ENCODE data around the gene PAPSS1.
A peak's percentile ranks its signal among the peaks of the same experiment; 100 is the strongest.
"Not testable (repeated sequence)": the region's sequence is repeated elsewhere in the genome, so short reads cannot be mapped to it uniquely, and the experiment has no call there.

The PAPSS1 gene

DNA sequence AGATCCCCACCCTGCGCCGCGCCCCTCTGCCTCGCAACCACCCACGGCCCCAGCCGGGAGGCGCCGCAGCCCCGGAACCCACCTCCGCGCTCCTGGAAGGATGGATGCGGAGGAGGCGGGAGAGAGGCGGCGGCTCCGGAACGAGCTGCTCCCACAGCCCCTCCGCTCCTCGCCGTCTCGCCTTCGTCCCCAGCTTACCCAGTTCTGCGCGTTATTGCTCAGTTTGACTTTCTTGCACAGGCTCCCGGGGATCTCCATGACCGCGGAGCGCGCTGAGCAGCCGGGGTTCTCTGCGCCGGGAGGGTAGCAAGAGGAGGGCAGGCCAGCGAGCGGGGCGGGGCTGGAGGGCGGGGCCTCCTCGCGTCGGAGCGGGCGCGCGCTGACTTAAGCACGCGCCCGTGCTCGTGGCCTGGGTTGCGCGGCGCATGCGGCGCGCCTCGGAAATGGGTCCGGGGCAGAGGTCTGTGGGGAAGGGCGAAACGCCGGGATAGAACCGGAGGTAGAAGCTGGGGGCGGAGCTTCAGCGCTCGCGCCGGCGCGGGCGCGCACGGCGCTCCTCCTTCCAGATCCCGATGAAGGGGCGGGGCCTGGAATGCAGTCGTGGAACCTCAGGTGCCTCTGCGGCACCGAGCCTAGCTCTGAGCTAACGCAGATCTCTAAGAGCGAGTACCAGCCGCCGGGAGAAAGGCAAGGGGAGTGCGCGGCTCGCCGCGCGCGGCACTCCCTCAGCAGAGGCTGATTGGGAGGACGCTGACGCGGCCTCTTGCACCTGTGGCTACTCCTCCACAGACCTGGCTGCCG lies at the start of gene PAPSS1:
Gene PAPSS1 (minus strand): TSS at position 313 of the 801 bp plus-strand sequence. CDS start 55 bp downstream, at position 258.
- peak; percentile 87 to 91 for DNase-seq (ENCODE audit: extremely low read depth in 1 of 2, low read depth in 1 of 2)

DNA sequence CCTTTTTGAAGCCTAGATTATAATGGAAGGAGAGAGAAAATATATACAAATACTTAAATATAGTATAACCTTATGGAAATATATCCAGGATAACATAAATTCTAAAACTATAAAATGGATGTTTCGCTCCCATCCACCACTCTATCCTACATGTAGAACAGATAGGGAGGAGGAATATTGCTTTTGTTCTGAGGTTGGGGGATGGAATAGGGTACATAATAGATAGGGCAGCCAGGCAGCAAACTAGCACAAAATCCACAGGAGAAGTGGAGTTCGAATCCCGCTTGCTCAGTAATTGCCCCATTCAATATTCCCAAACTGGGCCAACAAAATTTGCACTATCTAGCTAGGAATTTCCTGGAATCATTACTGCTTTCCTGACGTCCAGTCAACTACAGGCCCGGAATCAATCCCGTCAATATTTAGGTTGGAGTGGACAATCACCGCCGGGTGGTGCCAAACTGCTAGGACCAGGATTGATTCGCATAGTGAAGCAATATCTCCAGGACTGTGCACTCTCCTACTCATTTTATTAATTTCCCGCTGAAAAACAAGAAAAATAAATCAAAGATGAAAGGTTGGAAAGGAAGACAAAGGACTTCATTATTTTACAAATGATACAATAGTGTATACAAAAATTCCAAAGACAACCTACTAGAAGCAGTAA lies 40.4 kb upstream of the PAPSS1 start:
- DNase-seq (ENCODE audit: extremely low read depth in 1 of 2, low read depth in 1 of 2) = no peak

DNA sequence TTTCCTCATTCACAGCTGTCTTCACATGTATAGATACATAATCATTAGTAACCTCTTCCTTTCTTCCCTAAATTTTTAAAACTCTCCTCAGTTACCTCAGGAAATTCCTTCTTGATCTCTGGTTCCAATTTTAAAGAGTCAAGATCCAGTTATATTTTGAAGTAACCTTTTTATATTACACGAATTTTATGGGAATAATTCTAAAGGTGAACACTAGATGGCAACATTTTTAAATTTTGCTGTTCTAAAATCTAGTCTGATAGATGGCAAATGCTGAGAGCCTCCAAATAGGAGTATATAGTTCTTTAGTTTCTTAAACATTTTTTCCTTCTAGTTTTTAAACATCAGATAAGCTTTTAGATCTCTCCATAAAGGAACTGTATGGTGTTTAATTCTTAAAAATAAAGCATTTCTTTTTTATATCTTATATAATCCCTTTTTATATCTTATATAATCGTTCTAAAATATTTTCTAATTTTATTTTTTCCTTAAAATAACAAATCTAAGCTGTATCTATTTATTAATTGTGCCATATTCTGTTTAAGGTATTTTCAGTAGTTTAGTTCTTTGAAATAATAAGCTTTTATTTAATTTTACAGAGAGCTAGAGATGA lies 37.9 kb upstream of the PAPSS1 start:
- no peak for DNase-seq (ENCODE audit: extremely low read depth in 1 of 2, low read depth in 1 of 2)

DNA sequence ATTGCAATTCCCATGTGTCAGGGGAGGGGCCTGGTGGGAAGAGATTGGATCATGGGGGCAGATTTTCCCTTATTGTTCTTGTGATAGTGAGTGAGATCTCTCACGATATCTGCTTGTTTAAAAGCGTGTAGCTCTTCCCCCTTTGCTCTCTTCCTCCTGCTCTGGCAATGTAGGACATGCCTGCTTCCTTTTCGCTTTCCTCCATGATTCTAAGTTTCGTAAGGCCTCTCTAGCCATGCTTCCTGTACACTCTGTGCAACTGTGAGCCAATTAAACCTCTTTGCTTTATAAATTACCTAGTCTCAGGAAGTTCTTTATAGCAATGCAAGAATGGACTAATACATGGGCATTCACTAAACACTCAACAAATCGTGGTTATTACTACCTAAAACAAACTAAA lies 37.2 kb upstream of the PAPSS1 start:
- DNase-seq (ENCODE audit: extremely low read depth in 1 of 2, low read depth in 1 of 2) = no peak

DNA sequence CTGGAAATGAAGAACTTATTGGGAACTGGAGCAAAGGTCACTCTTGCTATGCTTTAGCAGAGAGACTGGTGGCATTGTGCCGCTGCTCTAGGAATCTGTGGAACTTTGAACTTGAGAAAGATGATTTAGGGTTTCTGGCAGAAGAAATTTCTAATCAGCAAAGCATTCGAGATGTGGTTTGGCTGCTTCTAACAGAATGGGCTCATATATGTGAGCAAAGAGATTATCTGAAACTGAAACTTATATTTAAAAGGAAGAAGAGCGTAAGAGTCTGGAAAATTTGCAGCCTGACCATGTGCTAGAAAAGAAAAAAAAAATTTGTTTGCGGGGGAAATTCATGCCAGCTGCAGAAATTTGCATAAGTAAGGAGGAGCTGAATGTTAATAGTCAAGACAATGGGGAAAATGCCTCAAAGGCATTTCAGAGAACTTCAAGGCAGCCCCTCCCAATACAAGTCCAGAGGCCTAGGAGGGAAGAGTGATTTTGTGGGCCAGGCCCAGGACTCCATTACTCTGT lies 35.9 kb upstream of the PAPSS1 start:
- no peak for DNase-seq (ENCODE audit: extremely low read depth in 1 of 2, low read depth in 1 of 2)

DNA sequence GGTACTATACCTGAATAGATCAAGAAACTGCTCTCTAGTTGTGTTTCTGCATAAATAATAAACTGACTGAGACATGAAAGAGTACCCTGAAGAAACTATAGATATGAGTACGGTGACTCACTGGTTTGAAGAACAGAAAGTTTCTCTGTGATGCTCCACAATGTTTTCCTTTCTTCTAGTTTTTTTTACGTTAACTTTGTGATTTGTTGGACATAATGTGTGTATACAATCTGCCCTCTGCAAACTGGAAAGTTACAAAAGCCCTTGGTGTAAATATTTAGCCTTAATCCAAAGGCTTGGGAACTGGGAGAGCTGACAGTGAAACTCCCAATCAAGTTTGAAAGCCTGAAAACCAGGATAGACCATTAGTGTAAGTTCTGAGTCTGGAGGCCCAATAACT lies 31.6 kb upstream of the PAPSS1 start:
- DNase-seq (ENCODE audit: extremely low read depth in 1 of 2, low read depth in 1 of 2) = no peak

DNA sequence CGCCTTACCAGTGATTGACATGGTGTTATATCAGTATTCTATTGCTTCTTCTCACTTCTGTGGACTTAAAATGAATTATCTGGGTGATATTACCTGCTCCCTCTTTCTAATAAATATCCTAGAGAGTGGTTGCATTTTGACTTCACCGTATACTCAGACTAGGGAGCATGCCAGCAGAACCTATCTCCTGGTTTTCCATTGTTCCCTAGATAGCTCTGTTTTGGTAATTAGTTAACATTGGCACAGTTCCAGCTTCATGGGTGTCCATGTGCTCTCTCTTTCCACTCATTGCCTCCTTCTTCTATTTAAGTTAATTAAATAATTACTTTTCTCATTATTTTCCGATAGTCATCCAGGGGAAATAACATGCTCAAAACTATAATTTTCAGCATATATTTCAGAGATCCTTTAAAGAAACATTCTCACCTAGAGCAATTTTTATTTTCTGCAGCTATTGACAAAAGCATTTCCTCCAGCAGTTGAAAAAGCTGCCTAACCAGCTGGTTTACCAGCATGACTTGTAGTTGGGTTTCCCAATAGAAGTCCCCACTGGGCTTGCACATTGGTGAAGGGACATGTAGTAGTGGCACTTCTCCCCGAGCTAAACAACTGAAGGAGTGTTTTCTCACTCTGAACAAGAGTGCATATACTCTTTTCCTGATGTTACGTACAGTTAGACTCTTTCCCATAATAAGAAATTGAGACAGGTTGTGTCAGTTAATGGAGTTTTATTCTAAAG lies 27.9 kb upstream of the PAPSS1 start:
- no peak for DNase-seq (ENCODE audit: extremely low read depth in 1 of 2, low read depth in 1 of 2)

DNA sequence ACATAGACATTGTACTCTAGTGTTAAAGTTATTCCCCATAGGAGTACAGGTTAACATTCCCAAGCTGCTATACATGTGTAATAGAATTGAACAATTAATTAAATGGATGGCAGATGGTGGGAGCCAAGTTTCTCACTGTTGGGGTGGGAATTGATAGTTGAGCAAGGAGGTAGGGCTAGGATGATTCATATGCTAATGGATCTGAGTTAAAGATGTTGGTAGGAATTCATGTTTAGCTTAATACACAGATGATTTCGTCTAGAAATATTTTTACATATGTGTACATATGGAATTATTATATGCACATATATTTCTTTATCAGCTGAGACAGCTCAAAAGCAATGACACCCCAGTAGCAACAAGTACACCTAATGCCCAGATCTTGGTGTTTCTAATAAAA lies 26.1 kb upstream of the PAPSS1 start:
- no peak for DNase-seq (ENCODE audit: extremely low read depth in 1 of 2, low read depth in 1 of 2)

DNA sequence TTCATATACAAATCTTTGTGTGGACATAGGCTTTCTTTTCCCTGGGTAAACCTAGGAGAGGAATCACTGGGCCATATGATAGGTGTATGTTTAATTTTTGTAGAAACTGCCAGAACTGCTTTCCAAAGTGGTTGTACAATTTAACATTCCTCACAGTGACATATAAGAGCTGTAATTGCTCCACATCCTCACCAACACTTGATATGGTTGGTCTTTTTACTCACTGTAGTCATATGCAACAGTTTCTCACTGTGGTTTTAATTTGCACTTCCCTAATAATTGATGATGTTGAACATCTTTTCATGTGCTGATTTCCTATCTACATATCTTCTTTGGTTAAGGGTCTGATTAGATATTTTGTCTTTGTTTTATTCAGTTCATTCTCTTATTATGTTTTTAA lies 24.5 kb upstream of the PAPSS1 start:
- no peak for DNase-seq (ENCODE audit: extremely low read depth in 1 of 2, low read depth in 1 of 2)

DNA sequence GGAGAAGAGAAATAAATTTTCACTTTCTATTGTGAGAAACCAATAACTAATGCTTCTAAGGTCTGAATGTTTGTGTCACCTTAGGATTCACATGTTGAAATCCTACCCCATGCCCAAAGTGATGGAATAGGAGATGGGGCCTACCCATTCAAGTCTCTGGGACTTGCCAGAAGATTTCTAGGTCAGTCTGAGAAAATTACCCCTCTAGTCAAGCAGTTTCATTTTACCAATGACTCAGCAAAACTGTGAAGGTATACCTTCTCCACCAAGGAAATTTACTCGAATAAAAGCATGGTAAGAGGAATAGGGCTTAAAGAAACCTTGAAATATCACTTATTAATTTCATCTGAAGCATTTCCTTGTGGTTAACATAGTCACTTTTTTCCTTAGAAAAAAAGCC lies 23.5 kb upstream of the PAPSS1 start:
- DNase-seq (ENCODE audit: extremely low read depth in 1 of 2, low read depth in 1 of 2) = no peak

DNA sequence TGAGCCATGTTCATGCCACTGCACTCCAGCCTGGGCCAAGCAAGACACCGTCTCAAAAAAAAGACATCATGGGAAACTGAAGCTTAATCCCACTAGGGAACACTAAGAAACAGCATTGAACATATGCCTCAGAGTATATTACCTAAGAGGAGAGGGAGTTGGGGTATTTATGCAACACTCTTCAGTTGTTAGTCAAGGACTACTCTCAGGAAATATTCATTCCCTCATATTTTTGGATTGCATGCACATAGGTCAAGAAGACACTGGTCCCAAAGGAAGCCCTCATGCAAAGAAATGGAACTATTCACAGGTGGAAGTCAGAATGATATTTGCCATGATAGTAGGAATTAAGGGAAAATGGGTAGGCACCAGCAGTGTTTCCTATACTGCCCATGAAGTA lies 22.8 kb upstream of the PAPSS1 start:
- DNase-seq (ENCODE audit: extremely low read depth in 1 of 2, low read depth in 1 of 2) = no peak

DNA sequence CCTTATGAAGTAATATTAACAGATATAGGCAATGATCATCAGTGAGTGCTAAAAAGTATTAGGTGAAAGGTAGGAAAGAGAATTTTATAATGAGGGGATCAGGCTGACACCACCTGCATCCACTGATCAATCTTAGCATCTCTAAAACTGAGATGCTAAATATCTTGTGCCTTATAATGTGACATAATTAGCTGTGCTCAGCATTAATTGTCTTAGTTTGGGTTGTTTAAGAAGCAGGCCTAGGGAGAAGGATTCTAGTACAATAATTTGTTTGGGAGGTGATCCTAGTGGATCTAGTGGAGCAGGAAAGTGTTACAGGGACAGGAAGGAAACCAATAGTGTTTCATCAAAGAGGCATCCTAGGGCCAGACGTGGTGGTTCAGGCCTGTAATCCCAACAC lies 22.2 kb upstream of the PAPSS1 start:
- DNase-seq (ENCODE audit: extremely low read depth in 1 of 2, low read depth in 1 of 2) = no peak

DNA sequence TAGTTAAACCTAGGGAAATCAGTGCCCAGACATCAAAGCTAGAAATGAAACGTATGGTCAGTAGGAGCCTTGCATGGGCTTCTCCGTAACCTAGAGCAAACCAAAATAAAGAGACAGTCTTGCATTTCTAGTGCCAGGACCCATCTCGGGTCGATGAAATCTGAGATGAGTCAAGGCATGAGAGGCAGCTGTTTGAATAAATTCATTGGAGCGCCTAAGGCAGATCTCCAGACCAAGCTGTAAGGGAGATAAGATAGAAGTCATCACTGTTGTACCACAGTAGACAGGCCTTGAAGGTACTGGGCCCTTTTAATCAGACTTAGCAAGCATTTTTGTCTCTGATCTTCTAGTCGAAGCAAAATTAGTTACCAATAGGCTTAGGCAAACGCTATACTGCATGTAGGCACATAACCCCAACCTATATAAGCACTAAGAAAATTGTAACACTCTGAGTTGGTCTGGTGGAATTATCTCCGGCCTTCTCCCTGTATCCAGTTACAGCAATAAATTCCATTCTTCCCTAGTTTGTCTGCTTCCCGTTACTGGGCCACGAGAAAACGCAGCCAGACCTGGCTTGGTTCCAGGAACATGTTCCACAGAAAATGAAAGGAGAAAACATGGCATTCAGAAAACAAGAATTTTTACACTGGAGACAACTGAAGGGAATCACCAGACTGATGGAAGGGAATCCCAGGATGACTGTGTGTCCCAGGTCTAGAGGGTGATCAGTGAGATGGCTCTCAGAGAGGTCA lies 21.1 kb upstream of the PAPSS1 start:
- no peak for DNase-seq (ENCODE audit: extremely low read depth in 1 of 2, low read depth in 1 of 2)

DNA sequence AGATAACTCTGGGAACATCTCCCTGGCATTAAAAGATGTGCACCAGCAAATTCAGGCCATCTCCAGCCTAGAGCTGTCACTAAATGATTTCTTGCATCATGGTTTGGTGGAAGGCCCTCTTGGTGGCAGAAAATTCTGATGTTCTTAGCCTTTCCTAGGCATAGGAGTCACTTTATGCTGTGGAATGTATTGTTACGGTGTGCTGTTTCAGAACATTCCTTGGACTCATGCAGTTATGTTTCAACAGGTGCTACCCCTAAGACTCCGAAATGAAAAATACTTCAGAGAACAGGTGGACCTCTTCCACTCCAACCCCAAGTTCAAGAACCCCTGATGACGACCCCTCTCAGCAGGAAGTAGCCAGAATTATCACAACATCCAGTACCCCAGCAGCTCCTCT lies 20.3 kb upstream of the PAPSS1 start:
- DNase-seq (ENCODE audit: extremely low read depth in 1 of 2, low read depth in 1 of 2) = no peak

DNA sequence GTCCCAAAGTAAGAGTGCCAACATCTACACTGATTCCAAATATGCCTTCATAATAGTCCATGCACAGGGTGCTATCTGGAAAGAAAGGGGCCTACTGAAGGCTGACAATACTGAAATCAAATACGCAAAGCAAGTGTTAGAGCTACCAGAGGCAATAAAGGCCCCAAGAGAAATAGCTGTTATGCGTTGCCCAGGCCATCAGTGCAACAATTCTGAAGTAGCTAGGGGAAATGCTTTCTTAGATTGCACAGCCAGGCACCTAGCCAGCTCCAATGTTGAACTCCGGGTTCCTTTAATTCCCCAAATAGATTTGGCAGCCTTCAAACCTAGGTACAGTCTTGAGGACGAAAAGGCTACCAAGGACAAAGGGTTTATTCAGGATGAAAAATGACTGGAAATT lies 17.4 kb upstream of the PAPSS1 start:
- DNase-seq (ENCODE audit: extremely low read depth in 1 of 2, low read depth in 1 of 2) = no peak

DNA sequence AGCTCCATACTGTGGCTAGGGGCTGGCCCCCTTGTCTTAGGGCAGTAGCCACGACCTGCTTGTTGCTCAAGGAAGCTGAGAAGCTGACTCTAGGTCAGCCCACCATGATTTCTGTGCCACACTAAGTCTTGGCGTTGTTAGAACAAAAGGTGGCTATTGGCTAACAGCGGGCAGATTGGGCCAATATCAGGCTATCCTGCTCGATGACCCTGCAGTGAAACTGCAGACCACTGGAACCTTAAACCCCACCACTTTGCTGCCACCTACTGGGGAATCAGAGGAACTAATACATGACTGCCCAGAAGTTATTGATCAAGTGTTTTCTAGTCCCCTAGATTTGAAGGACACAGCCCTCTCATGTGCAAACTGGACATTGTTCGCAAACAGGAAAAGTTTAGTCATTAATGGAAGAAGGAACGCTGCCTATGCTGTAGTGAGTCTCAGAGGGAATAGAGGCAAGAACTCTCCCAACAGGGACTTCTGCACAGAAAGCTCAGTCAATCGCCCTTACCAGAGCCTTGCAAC lies 17.0 kb upstream of the PAPSS1 start:
- DNase-seq (ENCODE audit: extremely low read depth in 1 of 2, low read depth in 1 of 2) = peak in 1 of 2 donors; percentile 20

DNA sequence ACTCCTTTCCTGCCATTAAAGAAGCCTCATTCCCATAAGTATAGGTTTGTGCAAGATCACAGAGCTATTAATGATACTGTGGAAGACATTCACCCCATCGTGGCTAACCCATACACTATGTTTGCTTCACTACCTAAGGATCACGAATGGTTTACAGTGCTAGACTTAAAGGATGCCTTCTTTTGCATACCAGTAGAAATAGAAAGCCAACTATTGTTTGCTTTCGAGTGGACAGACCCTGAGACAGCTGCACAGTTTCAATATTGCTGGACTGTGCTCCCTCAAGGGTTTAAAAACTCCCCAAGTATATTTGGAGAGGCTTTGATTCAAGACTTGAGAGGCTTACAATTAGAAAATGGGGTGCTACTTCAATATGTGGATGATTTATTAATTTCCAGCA lies 16.0 kb upstream of the PAPSS1 start:
- DNase-seq (ENCODE audit: extremely low read depth in 1 of 2, low read depth in 1 of 2) = no peak

DNA sequence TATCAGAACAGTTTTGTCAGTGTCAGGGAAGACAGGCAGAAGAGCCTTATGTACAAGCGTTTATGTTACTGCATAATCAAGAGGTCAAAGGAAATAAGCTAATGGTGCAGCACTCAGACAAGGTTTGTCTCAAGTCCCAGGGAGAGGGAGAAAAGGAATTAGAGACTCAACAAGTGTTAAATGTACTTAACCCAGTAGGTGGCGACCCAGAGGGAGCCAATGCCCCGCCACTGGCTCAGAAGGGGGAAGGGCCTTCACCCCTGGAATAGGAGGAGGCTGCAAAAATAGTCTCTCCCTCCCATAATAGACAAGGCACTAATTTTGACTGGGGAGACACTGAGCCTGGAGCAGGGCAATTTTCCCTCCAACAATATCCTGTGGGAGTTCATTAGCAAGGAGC lies 14.1 kb upstream of the PAPSS1 start:
- DNase-seq (ENCODE audit: extremely low read depth in 1 of 2, low read depth in 1 of 2) = no peak

DNA sequence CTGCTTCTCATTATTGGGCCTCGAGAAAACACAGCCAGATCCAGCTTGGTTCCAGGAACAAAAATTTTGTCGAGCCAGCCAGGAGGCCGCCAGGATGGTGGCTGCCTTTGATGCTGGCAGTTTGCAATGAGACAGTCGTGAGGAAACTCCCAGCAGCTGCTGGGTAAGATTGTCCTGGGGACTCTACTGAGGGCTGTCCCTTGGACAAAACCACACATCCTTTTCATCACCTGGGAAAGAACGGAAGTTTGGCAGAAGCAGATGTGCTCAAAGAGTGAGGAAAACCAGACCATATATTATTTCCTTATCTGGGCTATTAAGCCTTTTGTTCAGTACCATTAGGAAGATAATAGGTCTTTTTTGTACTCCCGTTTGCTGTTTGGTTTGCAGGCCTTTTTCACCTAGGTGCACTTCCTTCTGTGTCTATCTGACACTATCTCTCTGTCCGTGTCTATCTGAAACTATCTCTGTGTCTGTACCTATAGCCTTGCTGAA lies 13.4 kb upstream of the PAPSS1 start:
- no peak for DNase-seq (ENCODE audit: extremely low read depth in 1 of 2, low read depth in 1 of 2)

DNA sequence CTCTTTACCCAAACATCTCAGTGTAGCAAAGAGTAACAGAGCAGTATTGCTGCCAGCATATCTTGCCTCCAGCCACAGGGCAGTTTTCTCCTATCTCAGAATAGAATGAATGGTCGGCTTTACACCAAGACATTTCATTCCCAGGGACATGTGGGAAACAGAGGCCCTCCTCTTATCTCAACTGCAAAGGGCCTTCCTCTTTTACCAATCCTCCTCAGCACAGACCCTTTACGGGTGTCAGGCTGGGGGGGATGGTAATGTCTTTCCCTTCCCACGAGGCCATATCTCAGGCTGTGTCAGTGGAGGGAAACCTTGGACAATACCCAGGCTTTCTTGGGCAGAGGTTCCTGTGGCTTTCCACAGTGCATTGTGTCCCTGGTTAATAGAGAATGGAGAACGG lies 9.0 kb upstream of the PAPSS1 start:
- DNase-seq (ENCODE audit: extremely low read depth in 1 of 2, low read depth in 1 of 2) = not testable (repeated sequence)

Data from stimulated activated CD8-positive, alpha-beta memory T cell treated with anti-CD3 and anti-CD28 coated beads, Interleukin-7, amount 100 ng/mL, for 48 hours (primary cell).